ENCODE results near the gene FBN1.

DNA sequence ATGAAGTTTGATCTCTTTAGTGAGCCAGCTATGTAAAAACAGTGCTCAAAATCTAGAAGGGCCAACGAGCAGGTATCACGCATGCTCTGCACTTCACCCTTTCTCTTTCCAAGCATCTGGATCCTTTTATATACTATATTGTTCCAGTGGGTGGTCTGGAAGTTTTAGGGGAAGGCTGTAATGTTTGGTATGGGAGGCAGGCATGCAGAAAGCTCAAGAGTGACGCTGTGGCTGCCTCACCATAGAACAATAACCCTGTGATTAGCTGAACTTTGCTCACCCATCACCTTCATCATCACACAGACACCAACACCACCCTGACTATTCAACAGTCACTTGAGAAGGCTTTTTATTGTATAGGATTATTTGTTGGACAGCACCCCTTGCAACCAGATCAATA lies 81.6 kb downstream of the FBN1 start:
- TF ChIP-seq SUZ12 (IDR thresholded peaks at IDR 0.05; ENCODE audit: extremely low read depth, insufficient read depth, insufficient read length) (no peak), YY1 (IDR thresholded peaks at IDR 0.05; ENCODE audit: insufficient read depth, insufficient read length) (no peak)
